PC-9 (cell line): Measurements from ENCODE around the gene SSC4D.
"Not testable (repeated sequence)": the region's sequence is repeated elsewhere in the genome, so short reads cannot be mapped to it uniquely, and the experiment has no call there.

Source experiments
- EZH2 ChIP-seq: fragments of 200-600 bp; sonication (generic); IDR thresholded peaks from 2 replicates; pipeline ENCODE4 v1.8.0; 2017; ENCODE audit warnings: antibody characterized with exemption, low read depth
- TF ChIP-seq, protein P1 (sequence below): fragments of 200-600 bp; sonication (generic); conservative IDR thresholded peaks from 2 replicates; pipeline ENCODE4 v1.6.1; 2017; ENCODE audit warnings: mixed run types, antibody characterized with exemption, mild to moderate bottlenecking, moderate library complexity

DNA sequence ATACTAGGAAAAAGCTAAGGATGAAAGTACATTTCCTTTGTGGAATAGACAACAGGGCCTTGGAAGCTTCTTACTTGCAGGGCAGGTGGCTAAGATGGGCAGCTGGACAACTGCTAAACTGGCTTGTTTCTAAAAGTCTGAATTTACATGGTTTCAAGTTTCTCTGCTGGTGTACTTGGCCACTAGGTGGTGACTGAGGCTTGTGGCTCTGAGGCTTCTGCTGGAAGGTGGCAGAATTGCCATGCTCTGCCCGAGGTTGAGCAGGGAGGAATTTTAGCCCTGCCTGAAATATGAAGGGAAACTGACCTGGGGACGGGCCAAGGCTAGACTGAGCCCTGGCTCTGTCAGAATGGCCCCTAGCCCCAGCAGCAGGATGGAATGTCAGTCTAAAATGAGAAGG lies 28.4 kb upstream of the SSC4D start:
- TF ChIP-seq, protein P1, sequence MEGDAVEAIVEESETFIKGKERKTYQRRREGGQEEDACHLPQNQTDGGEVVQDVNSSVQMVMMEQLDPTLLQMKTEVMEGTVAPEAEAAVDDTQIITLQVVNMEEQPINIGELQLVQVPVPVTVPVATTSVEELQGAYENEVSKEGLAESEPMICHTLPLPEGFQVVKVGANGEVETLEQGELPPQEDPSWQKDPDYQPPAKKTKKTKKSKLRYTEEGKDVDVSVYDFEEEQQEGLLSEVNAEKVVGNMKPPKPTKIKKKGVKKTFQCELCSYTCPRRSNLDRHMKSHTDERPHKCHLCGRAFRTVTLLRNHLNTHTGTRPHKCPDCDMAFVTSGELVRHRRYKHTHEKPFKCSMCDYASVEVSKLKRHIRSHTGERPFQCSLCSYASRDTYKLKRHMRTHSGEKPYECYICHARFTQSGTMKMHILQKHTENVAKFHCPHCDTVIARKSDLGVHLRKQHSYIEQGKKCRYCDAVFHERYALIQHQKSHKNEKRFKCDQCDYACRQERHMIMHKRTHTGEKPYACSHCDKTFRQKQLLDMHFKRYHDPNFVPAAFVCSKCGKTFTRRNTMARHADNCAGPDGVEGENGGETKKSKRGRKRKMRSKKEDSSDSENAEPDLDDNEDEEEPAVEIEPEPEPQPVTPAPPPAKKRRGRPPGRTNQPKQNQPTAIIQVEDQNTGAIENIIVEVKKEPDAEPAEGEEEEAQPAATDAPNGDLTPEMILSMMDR, result peak; percentile 70
- TF ChIP-seq EZH2, result not testable (repeated sequence)
